NOMO-1 (cell line): ENCODE data around the gene SMAD3.
A peak's percentile ranks its signal among the peaks of the same experiment; 100 is the strongest.

ENCODE experiments used
- DNase-seq, 2 experiments: peaks; one replicate each; lab custom pipeline; 2025; ENCODE audit not compliant: unreplicated experiment in 2 of 2; lab: John Stamatoyannopoulos, UW

Gene SMAD3

GRCh38 chr15:67094001-67094826, 28.8 kb downstream of the SMAD3 start:
- DNase-seq = no peak

GRCh38 chr15:67095912-67096311, 30.5 kb downstream of the SMAD3 start:
- no peak for DNase-seq

- no peak for DNase-seq
These were observed 31.3 kb downstream of the SMAD3 start for GRCh38 chr15:67096546-67097294.

GRCh38 chr15:67097424-67097823, 32.0 kb downstream of the SMAD3 start:
- DNase-seq = no peak

- DNase-seq = peak; percentile 23 to 40
These were observed 32.7 kb downstream of the SMAD3 start for GRCh38 chr15:67097930-67098740.

GRCh38 chr15:67098768-67099282, 33.4 kb downstream of the SMAD3 start:
- no peak for DNase-seq

GRCh38 chr15:67100124-67100791, 34.9 kb downstream of the SMAD3 start:
- no peak for DNase-seq

GRCh38 chr15:67100801-67101581, 35.6 kb downstream of the SMAD3 start:
- DNase-seq = peak in 1 of 2 experiments; percentile 47

- no peak for DNase-seq
These were observed 36.7 kb downstream of the SMAD3 start for GRCh38 chr15:67101911-67102598.

GRCh38 chr15:67102599-67102929, 37.2 kb downstream of the SMAD3 start:
- no peak for DNase-seq

GRCh38 chr15:67103021-67103420, 37.6 kb downstream of the SMAD3 start:
- DNase-seq = no peak

- DNase-seq = no peak
These were observed 38.0 kb downstream of the SMAD3 start for GRCh38 chr15:67103432-67103831.

GRCh38 chr15:67103869-67104268, 38.5 kb downstream of the SMAD3 start:
- DNase-seq = no peak

- no peak for DNase-seq
These were observed 39.1 kb downstream of the SMAD3 start for GRCh38 chr15:67104510-67104909.

GRCh38 chr15:67105065-67105951, 39.9 kb downstream of the SMAD3 start:
- no peak for DNase-seq

- no peak for DNase-seq
These were observed 40.8 kb downstream of the SMAD3 start for GRCh38 chr15:67105991-67106763.

- DNase-seq = no peak
These were observed 41.3 kb downstream of the SMAD3 start for GRCh38 chr15:67106764-67107013.
